PC-9 (cell line): ENCODE data around the gene HPS1. TPM values are rescaled to one million over a fixed set of nuclear protein-coding genes. Genes with fewer than 3 reads are reported as not detected.

ENCODE experiments used
- BruUV-seq: library from RNA; stranded (reverse); fragments of 400-500 nt; replicated peaks from 2 replicates; lab custom pipeline; 2021; lab: Mats Ljungman, UMichigan
- CTCF ChIA-PET: fragments of 300-600 bp; sonication (Branson Sonifier 250); formaldehyde crosslinking; loops from one replicate; lab custom pipeline; 2022; ENCODE audit warnings: antibody characterized with exemption; lab: Charles Lee
- POLR2A ChIA-PET: fragments of 300-600 bp; sonication (Branson Sonifier 250); formaldehyde crosslinking; loops from one replicate; lab custom pipeline; 2022; ENCODE audit warnings: antibody characterized with exemption; ENCODE audit not compliant: unreplicated experiment; lab: Charles Lee
- DNase-seq, 2 experiments: peaks; one replicate each; pipeline versions ENCODE4 v3.0.0 to v3.0.0-alpha.2; 2015 to 2022; ENCODE audit warnings: mixed read lengths in 1 of 2
- H2AFZ ChIP-seq: fragments of 200-600 bp; sonication (generic); 2 replicates; pipeline ENCODE4 v1.8.1; 2017; ENCODE audit warnings: antibody characterized with exemption
- H3F3A ChIP-seq: fragments of 200-600 bp; sonication (generic); 2 replicates; pipeline ENCODE4 v1.8.1; 2017; ENCODE audit warnings: antibody characterized with exemption, mild to moderate bottlenecking, low read depth; ENCODE audit not compliant: insufficient read depth
- H3K27ac ChIP-seq: fragments of 200-600 bp; sonication (generic); 2 replicates; pipeline ENCODE4 v1.6.1; 2016; ENCODE audit warnings: mixed run types
- H3K27me3 ChIP-seq: fragments of 200-600 bp; sonication (generic); 2 replicates; pipeline ENCODE4 v1.6.1; 2016; ENCODE audit warnings: low read depth, mixed run types; ENCODE audit not compliant: insufficient read depth
- H3K36me3 ChIP-seq: fragments of 200-600 bp; sonication (generic); 2 replicates; pipeline ENCODE4 v1.6.1; 2016; ENCODE audit warnings: low read depth, mixed run types
- H3K4me1 ChIP-seq: fragments of 200-600 bp; sonication (generic); replicated peaks from 2 replicates; pipeline ENCODE4 v1.6.1; 2016; ENCODE audit warnings: mixed run types; ENCODE audit not compliant: insufficient read depth
- H3K4me2 ChIP-seq: fragments of 200-600 bp; sonication (generic); 2 replicates; pipeline ENCODE4 v1.6.1; 2017; ENCODE audit warnings: mixed run types
- H3K4me3 ChIP-seq: fragments of 200-600 bp; sonication (generic); 2 replicates; pipeline ENCODE4 v1.6.1; 2016; ENCODE audit warnings: mixed run types
- H3K79me2 ChIP-seq: fragments of 200-600 bp; sonication (generic); 2 replicates; pipeline ENCODE4 v1.6.1; 2017; ENCODE audit warnings: low read depth, mixed run types
- H3K9me2 ChIP-seq: fragments of 200-600 bp; sonication (generic); 2 replicates; pipeline ENCODE4 v1.8.1; 2017; ENCODE audit warnings: mild to moderate bottlenecking; ENCODE audit not compliant: insufficient read depth
- H3K9me3 ChIP-seq: fragments of 200-600 bp; sonication (generic); 2 replicates; pipeline ENCODE4 v1.8.1; 2016; ENCODE audit warnings: low read depth; ENCODE audit not compliant: insufficient read depth
- H4K20me1 ChIP-seq: fragments of 200-600 bp; sonication (generic); 2 replicates; pipeline ENCODE4 v1.8.1; 2017; ENCODE audit not compliant: insufficient read depth
- EZH2 ChIP-seq: fragments of 200-600 bp; sonication (generic); IDR thresholded peaks from 2 replicates; pipeline ENCODE4 v1.8.0; 2017; ENCODE audit warnings: antibody characterized with exemption, low read depth
- intact Hi-C: fragments of 100-400 bp; cut with micrococcal nuclease; formaldehyde crosslinking; loops from one replicate; pipeline ENCODE4 v1.10.0; 2022; ENCODE audit not compliant: unreplicated experiment
- total RNA-seq: library from RNA; stranded (reverse); gene quantifications from 2 replicates; pipeline ENCODE4 v1.2.3, GENCODE V29; 2021
- TF ChIP-seq, protein P1 (sequence below): fragments of 200-600 bp; sonication (generic); conservative IDR thresholded peaks from 2 replicates; pipeline ENCODE4 v1.6.1; 2017; ENCODE audit warnings: mixed run types, antibody characterized with exemption, mild to moderate bottlenecking, moderate library complexity

The HPS1 gene
- total RNA-seq, 1 experiment from 2014 or later = 43.2 TPM

GRCh38 chr10:98423691-98424120 is 23.0 kb downstream of the HPS1 start:
- no peak for DNase-seq
- Histone ChIP-seq H3K4me3 (no peak overlapping the region), H3K27ac (no peak overlapping the region), H3F3A (no peaks in the 10 kb centered on the region), H3K4me1 (no peaks in the 10 kb centered on the region), H4K20me1 (no peaks in the 10 kb centered on the region), H2AFZ (no peak overlapping the region), H3K27me3 (no peaks in the 10 kb centered on the region), H3K4me2 (no peak overlapping the region), H3K9me3 (no peaks in the 10 kb centered on the region), H3K9me2 (no peaks in the 10 kb centered on the region), H3K79me2 (no peaks in the 10 kb centered on the region), H3K36me3 (no peaks in the 10 kb centered on the region)
- POLR2A ChIA-PET = no interaction called here
- CTCF ChIA-PET = interaction anchor here (0.6 kb wide), 1 partner anchor 61 kb away, joined by 3 read pairs; no protein-coding TSS in a partner anchor
- TF ChIP-seq, protein P1, sequence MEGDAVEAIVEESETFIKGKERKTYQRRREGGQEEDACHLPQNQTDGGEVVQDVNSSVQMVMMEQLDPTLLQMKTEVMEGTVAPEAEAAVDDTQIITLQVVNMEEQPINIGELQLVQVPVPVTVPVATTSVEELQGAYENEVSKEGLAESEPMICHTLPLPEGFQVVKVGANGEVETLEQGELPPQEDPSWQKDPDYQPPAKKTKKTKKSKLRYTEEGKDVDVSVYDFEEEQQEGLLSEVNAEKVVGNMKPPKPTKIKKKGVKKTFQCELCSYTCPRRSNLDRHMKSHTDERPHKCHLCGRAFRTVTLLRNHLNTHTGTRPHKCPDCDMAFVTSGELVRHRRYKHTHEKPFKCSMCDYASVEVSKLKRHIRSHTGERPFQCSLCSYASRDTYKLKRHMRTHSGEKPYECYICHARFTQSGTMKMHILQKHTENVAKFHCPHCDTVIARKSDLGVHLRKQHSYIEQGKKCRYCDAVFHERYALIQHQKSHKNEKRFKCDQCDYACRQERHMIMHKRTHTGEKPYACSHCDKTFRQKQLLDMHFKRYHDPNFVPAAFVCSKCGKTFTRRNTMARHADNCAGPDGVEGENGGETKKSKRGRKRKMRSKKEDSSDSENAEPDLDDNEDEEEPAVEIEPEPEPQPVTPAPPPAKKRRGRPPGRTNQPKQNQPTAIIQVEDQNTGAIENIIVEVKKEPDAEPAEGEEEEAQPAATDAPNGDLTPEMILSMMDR = no peak
- no peak for TF ChIP-seq EZH2
- BruUV-seq = no TSS peak
- intact Hi-C loops = no loop called here

DNA sequence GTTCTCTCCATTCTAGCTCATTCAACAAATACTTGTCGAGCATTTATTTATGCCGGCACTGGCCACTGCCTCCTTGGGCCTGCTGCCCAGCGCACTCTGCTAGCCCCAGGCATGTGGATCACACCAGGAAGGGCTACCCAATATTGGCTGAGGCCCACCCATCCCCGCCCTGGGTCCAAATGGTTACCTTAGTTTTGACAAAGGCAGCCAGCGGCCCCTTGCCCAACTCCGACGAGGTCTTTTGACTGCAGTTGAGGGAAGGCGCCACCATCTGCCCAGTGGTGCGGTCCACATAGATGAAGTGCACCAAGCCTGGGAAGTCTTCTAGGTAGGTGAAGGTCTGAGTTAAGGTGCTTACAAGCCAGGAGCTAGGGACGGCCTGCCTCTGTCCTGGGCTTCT is 24.6 kb downstream of the HPS1 start:
- no peak overlapping the region for H2AFZ ChIP-seq
- no TSS peak for BruUV-seq
- H4K20me1 ChIP-seq = no peaks in the 10 kb centered on the region
- no peaks in the 10 kb centered on the region for H3K79me2 ChIP-seq
- ChIA-PET CTCF (no interaction called here), POLR2A (no interaction called here)
- no peaks in the 10 kb centered on the region for H3F3A ChIP-seq
- DNase-seq = no peak
- H3K36me3 ChIP-seq = no peaks in the 10 kb centered on the region
- H3K9me3 ChIP-seq = no peaks in the 10 kb centered on the region
- H3K27ac ChIP-seq = no peak overlapping the region
- H3K4me1 ChIP-seq = no peaks in the 10 kb centered on the region
- intact Hi-C loops = no loop called here
- no peaks in the 10 kb centered on the region for H3K27me3 ChIP-seq
- no peak overlapping the region for H3K4me2 ChIP-seq
- no peaks in the 10 kb centered on the region for H3K9me2 ChIP-seq
- H3K4me3 ChIP-seq = no peak overlapping the region
- TF ChIP-seq, protein P1 = no peak
- no peak for TF ChIP-seq EZH2

DNA sequence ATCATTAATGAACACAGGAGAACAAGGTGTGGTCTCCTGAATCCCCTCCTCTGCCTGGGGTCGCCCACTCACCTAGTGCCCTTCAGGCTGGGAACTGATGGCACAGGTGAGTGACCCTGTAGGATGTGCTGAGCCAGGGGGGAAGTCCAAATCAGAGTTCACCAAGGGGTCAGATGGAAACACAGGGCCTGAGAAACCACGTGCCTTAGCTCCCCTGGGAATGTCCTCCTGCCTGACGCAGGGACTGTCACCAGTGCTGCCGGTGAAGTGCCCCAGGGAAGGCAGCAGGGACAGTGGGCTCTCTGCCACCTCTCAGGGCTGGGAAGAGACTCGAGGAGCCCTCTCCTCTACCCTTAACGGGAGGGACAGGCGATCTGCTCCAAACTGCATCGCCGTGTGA is 25.9 kb downstream of the HPS1 start:
- H2AFZ ChIP-seq = no peak overlapping the region
- no peaks in the 10 kb centered on the region for H3F3A ChIP-seq
- H3K36me3 ChIP-seq = no peaks in the 10 kb centered on the region
- no peaks in the 10 kb centered on the region for H3K27me3 ChIP-seq
- POLR2A ChIA-PET = no interaction called here
- intact Hi-C loops = no loop called here
- H3K4me1 ChIP-seq = peaks cover 3% of the 10 kb centered on the region; the same call in 1 of the 2 replicates
- H3K9me2 ChIP-seq = no peaks in the 10 kb centered on the region
- H3K4me2 ChIP-seq = no peak overlapping the region
- no peaks in the 10 kb centered on the region for H3K9me3 ChIP-seq
- no peak overlapping the region for H3K27ac ChIP-seq
- no peaks in the 10 kb centered on the region for H4K20me1 ChIP-seq
- CTCF ChIA-PET = no interaction called here
- no peak overlapping the region for H3K4me3 ChIP-seq
- no peak for TF ChIP-seq EZH2
- TF ChIP-seq, protein P1 = no peak
- DNase-seq = no peak
- H3K79me2 ChIP-seq = no peaks in the 10 kb centered on the region
- no TSS peak for BruUV-seq
